GM19467 (cell line): ENCODE results near the gene SVBP.

ENCODE experiments used
- ATAC-seq: cut with Tn5 transposase; IDR thresholded peaks from one replicate; pipeline ENCODE4 v1.9.1; 2021; ENCODE audit warnings: mild to moderate bottlenecking, moderate library complexity; ENCODE audit not compliant: unreplicated experiment

SVBP gene

GRCh38 chr1:42806593-42806992 lies 10.6 kb downstream of the SVBP start:
- no peak for ATAC-seq

- ATAC-seq, result no peak
Observed at GRCh38 chr1:42806171-42806570, 11.0 kb downstream of the SVBP start.

GRCh38 chr1:42801832-42802473 lies 15.2 kb downstream of the SVBP start:
- ATAC-seq, result no peak

- no peak for ATAC-seq
Observed at GRCh38 chr1:42797979-42798378, 19.2 kb downstream of the SVBP start.

- no peak for ATAC-seq
Observed at GRCh38 chr1:42797414-42797813, 19.8 kb downstream of the SVBP start.

GRCh38 chr1:42793824-42794223 lies 23.4 kb downstream of the SVBP start:
- no peak for ATAC-seq

- ATAC-seq, result no peak
Observed at GRCh38 chr1:42788021-42788420, 29.2 kb downstream of the SVBP start.

GRCh38 chr1:42786097-42786496 lies 31.1 kb downstream of the SVBP start:
- ATAC-seq, result no peak

GRCh38 chr1:42784946-42785693 lies 32.1 kb downstream of the SVBP start, which contains the start of gene TMEM269:
Gene TMEM269, plus strand, starts transcription at chr1:42784991. Its CDS starts 4,903 bp downstream, at chr1:42789894.
- ATAC-seq, result no peak

GRCh38 chr1:42784547-42784945 lies 32.7 kb downstream of the SVBP start:
- ATAC-seq, result no peak

GRCh38 chr1:42783092-42783491 lies 34.1 kb downstream of the SVBP start:
- ATAC-seq, result no peak

- ATAC-seq, result no peak
Observed at GRCh38 chr1:42780176-42780575, 37.0 kb downstream of the SVBP start.

GRCh38 chr1:42779725-42780124 lies 37.5 kb downstream of the SVBP start:
- ATAC-seq, result no peak

GRCh38 chr1:42777852-42778251 lies 39.3 kb downstream of the SVBP start:
- no peak for ATAC-seq

- no peak for ATAC-seq
Observed at GRCh38 chr1:42776502-42776901, 40.7 kb downstream of the SVBP start.

GRCh38 chr1:42774928-42775526 lies 42.2 kb downstream of the SVBP start:
- ATAC-seq, result no peak

- no peak for ATAC-seq
Observed at GRCh38 chr1:42773420-42773819, 43.8 kb downstream of the SVBP start.

GRCh38 chr1:42769811-42770210 lies 47.4 kb downstream of the SVBP start:
- ATAC-seq, result no peak

GRCh38 chr1:42768172-42768571 lies 49.0 kb downstream of the SVBP start:
- no peak for ATAC-seq

GRCh38 chr1:42767510-42768000 lies 49.6 kb downstream of the SVBP start:
- peak; percentile 16 for ATAC-seq

- ATAC-seq, result peak; percentile 92
Observed at GRCh38 chr1:42766741-42767509, 50.3 kb downstream of the SVBP start, which contains the start of the genes C1orf50 and P3H1. Gene C1orf50, plus strand, starts transcription at chr1:42767249. Its CDS starts 63 bp downstream, at chr1:42767312. Gene P3H1, minus strand, starts transcription at chr1:42767028. Its CDS starts 57 bp downstream, at chr1:42766971.
